Common myeloid progenitor, CD34-positive (primary cell): ENCODE data around the gene PLB1.
"Not testable (repeated sequence)": the region's sequence is repeated elsewhere in the genome, so short reads cannot be mapped to it uniquely, and the experiment has no call there.

ENCODE experiments used
- CTCF ChIA-PET: fragments of 350-600 bp; sonication (Branson Sonifier 250); formaldehyde crosslinking; loops from one replicate; lab custom pipeline; 2021; ENCODE audit warnings: antibody characterized with exemption; lab: Charles Lee
- POLR2A ChIA-PET: fragments of 350-600 bp; sonication (Branson Sonifier 250); formaldehyde crosslinking; loops from one replicate; lab custom pipeline; 2021; ENCODE audit warnings: antibody characterized with exemption; lab: Charles Lee
- DNase-seq, 3 donors: peaks; one replicate each; pipeline versions ENCODE4 v3.0.0 to v3.0.0-alpha.2; 2013
- H3K27ac ChIP-seq, 2 experiments: 1 replicate in 1 of 2; 2 replicates in 1 of 2; pipeline ENCODE4 v1.7.0; 2013; ENCODE audit warnings: inconsistent platforms in 2 of 2, low read length in 2 of 2, mild to moderate bottlenecking in 2 of 2, low read depth in 1 of 2, moderate library complexity in 1 of 2; ENCODE audit not compliant: severe bottlenecking in 2 of 2, insufficient read depth in 1 of 2, poor library complexity in 1 of 2
- H3K27me3 ChIP-seq, 5 experiments: replicated peaks in 2 of 5; 1 replicate in 3 of 5; 2 replicates in 2 of 5; pipeline versions ENCODE4 v1.6.1 to v1.7.0; 2013; ENCODE audit warnings: low read length in 4 of 5, mild to moderate bottlenecking in 2 of 5, moderate library complexity in 2 of 5, inconsistent platforms in 1 of 5; ENCODE audit not compliant: insufficient read depth in 5 of 5, control insufficient read depth in 4 of 5
- H3K36me3 ChIP-seq, 4 experiments: 1 replicate in 2 of 4; 2 replicates in 2 of 4; pipeline versions ENCODE4 v1.6.1 to v1.7.0; 2013; ENCODE audit warnings: low read length in 3 of 4, control low read depth in 1 of 4, mild to moderate bottlenecking in 1 of 4; ENCODE audit not compliant: control insufficient read depth in 4 of 4, insufficient read depth in 4 of 4
- H3K4me1 ChIP-seq, 4 experiments: 1 replicate in 3 of 4; 2 replicates in 1 of 4; pipeline versions ENCODE4 v1.6.1 to v1.7.1; 2013; ENCODE audit warnings: low read length in 3 of 4, mild to moderate bottlenecking in 3 of 4, control low read depth in 1 of 4, inconsistent platforms in 1 of 4, moderate library complexity in 1 of 4; ENCODE audit not compliant: control insufficient read depth in 4 of 4, insufficient read depth in 4 of 4; ENCODE audit errors: control extremely low read depth in 1 of 4
- H3K4me3 ChIP-seq, 7 experiments: 1 replicate in 4 of 7; 2 replicates in 3 of 7; pipeline versions ENCODE4 v1.5.1 to v1.7.0; 2013; ENCODE audit warnings: mild to moderate bottlenecking in 7 of 7, low read length in 6 of 7, moderate library complexity in 6 of 7, inconsistent platforms in 2 of 7, low read depth in 2 of 7, control low read depth in 1 of 7; ENCODE audit not compliant: insufficient read depth in 4 of 7, control insufficient read depth in 1 of 7; ENCODE audit errors: extremely low read depth in 1 of 7
- H3K9me3 ChIP-seq, 5 experiments: 1 replicate in 4 of 5; 2 replicates in 1 of 5; pipeline versions ENCODE4 v1.6.1 to v1.7.1; 2013; ENCODE audit warnings: low read length in 4 of 5, mild to moderate bottlenecking in 2 of 5, inconsistent platforms in 1 of 5, low read depth in 1 of 5, moderate library complexity in 1 of 5; ENCODE audit not compliant: control insufficient read depth in 4 of 5, insufficient read depth in 2 of 5; ENCODE audit errors: control extremely low read depth in 1 of 5
- WGBS: methylation state at CpG from one replicate; pipeline ENCODE4 v1.1.5; 2013; ENCODE audit not compliant: insufficient coverage; 5-methylcytosine and 5-hydroxymethylcytosine counted together

PLB1 gene

DNA sequence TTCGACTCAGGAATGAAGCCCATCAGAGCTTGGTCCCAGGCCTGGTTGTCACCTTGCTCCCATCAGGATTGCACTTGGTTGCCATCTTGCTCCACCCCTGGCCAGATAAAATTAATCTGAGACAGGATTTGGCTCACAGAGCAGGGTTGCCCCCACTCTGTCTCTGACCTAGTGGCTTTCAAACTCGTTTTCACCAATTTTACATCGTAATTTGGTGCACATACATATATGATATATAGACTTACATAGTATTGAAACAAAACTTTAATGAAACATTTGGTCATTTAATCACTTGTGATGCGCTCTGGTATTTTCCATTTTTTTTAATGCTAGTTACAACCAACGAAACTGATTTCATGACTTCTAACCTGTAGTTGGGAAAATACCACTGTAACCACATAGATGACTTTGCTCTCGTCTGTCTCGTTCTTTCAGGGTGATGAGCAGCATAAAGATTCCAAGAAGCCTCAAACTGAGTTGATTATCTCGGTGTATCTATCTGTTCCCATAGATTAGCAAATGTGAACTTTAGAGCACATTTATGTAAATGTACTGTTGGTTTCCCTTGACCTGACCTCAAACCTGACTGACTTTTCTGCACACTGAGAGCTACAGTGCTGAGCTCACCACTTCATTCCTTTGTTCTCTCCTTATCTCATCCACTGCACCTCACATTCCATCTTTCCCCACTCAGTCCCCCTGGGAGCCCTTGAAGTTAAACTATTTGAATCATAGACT, 30.5 kb upstream of the PLB1 start:
- no peaks in the 10 kb centered on the region for H3K27me3 ChIP-seq
- ChIA-PET POLR2A (no interaction called here), CTCF (interaction anchor here (1.2 to 1.3 kb wide), 2 partner anchors 71 to 762 kb away, joined by 3 read pairs; no protein-coding TSS in a partner anchor)
- H3K4me3 ChIP-seq, result no peak overlapping the region
- H3K9me3 ChIP-seq, result peaks cover 0 to 11% (median 3%) of the 10 kb centered on the region in 5 experiments
- H3K36me3 ChIP-seq, result no peaks in the 10 kb centered on the region
- WGBS, result 82% methylated on average over 5 of the region's 8 CpGs
- no peak overlapping the region for H3K27ac ChIP-seq
- DNase-seq, result peak in 1 of 3 donors; percentile 10
- peaks cover 5 to 35% (median 10%) of the 10 kb centered on the region in 4 experiments for H3K4me1 ChIP-seq

DNA sequence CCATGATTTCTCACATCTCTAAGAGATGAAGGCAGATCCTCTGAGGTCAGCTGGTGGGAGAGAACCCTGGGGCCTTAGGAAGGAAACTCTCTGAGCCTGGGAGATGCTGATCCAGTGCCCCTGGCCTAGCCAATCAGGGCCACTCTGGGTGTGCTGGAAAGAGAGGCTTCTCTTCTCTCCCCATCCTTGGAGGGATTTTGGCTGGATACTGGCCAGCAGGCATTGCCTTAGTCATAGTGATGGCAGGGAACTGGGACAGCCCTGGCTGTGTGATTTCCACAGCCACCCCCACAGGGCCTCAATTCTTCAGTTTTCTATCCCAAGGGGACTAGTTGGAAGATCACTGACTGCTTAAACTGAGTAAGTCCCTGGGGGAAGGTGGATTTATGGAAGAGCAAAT, 26.6 kb upstream of the PLB1 start:
- Histone ChIP-seq H3K9me3 (no peaks in the 10 kb centered on the region), H3K36me3 (no peaks in the 10 kb centered on the region), H3K27ac (no peak overlapping the region), H3K4me1 (peaks cover 2 to 32% (median 8%) of the 10 kb centered on the region in 4 experiments), H3K4me3 (no peak overlapping the region), H3K27me3 (no peaks in the 10 kb centered on the region)
- no peak for DNase-seq
- ChIA-PET POLR2A (no interaction called here), CTCF (no interaction called here)

DNA sequence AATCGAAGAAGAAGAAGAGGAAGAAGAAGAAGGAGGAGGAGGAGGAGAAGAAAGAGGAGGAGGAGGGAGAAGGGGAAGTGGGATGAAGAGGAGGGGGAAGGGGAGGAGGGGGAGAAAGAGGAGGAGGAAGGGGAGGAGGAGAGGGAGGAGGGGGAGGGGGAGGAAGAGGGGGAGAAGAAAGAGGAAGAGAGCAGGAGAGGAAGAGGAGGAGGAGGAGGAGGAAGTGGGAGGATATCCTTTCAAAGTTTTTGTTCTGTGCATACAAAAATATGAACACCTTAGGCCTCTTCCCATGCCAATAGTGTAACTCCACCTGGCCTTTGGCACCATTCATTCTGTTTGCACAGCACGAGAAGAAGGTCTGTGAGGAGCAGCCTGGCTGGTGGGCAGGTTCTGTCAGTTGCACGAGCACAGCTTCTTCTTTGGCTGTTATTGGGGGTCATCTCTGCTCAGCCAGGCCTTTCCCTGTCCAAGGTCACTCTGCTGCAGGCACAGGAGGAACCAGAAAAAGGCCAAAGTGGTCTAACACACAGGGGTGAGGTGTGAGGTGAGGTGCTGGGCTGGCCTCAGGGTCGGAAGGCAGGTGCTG, 25.8 kb upstream of the PLB1 start:
- 67% methylated on average over 4 of the region's 4 CpGs for WGBS
- ChIA-PET CTCF (interaction anchor here (0.6 kb wide), 1 partner anchor 681 kb away, joined by 3 read pairs; no protein-coding TSS in a partner anchor), POLR2A (interaction anchor here (0.7 kb wide), 1 partner anchor 526 kb away, joined by 6 read pairs; no protein-coding TSS in a partner anchor)
- Histone ChIP-seq H3K9me3 (no peaks in the 10 kb centered on the region), H3K36me3 (no peaks in the 10 kb centered on the region), H3K4me3 (no peak overlapping the region), H3K4me1 (peaks cover 0 to 25% (median 7%) of the 10 kb centered on the region in 4 experiments), H3K27me3 (no peaks in the 10 kb centered on the region), H3K27ac (no peak overlapping the region)
- DNase-seq, result no peak

- 95% methylated on average over 4 of the region's 4 CpGs for WGBS
- POLR2A ChIA-PET, result no interaction called here
- Histone ChIP-seq H3K4me3 (no peak overlapping the region), H3K27me3 (no peaks in the 10 kb centered on the region), H3K9me3 (peaks cover 0 to 2% (median 0%) of the 10 kb centered on the region in 5 experiments), H3K27ac (no peak overlapping the region), H3K4me1 (peaks cover 0 to 18% (median 7%) of the 10 kb centered on the region in 4 experiments), H3K36me3 (no peaks in the 10 kb centered on the region)
- no peak for DNase-seq
- CTCF ChIA-PET, result interaction anchor here (0.7 kb wide), 1 partner anchor 759 kb away, joined by 3 read pairs; no protein-coding TSS in a partner anchor
Observed at GRCh38 chr2:28470759-28471158, 25.1 kb upstream of the PLB1 start.

GRCh38 chr2:28471214-28471613, 24.6 kb upstream of the PLB1 start:
- Histone ChIP-seq H3K4me3 (no peak overlapping the region), H3K4me1 (peaks cover 0 to 18% (median 7%) of the 10 kb centered on the region in 4 experiments), H3K27ac (no peak overlapping the region), H3K36me3 (no peaks in the 10 kb centered on the region), H3K9me3 (peaks cover 0 to 2% (median 0%) of the 10 kb centered on the region in 5 experiments), H3K27me3 (no peaks in the 10 kb centered on the region)
- 89% methylated on average over 3 of the region's 5 CpGs for WGBS
- ChIA-PET CTCF (interaction anchor here (0.7 kb wide), 1 partner anchor 759 kb away, joined by 3 read pairs; no protein-coding TSS in a partner anchor), POLR2A (no interaction called here)
- DNase-seq, result no peak

GRCh38 chr2:28471701-28472236, 24.1 kb upstream of the PLB1 start:
- H3K27me3 ChIP-seq, result no peaks in the 10 kb centered on the region
- H3K36me3 ChIP-seq, result no peaks in the 10 kb centered on the region
- WGBS, result 85% methylated on average over 3 of the region's 4 CpGs
- no peak overlapping the region for H3K27ac ChIP-seq
- peaks cover 0 to 2% (median 0%) of the 10 kb centered on the region in 5 experiments for H3K9me3 ChIP-seq
- DNase-seq, result no peak
- ChIA-PET CTCF (no interaction called here), POLR2A (no interaction called here)
- peaks cover 0 to 18% (median 7%) of the 10 kb centered on the region in 4 experiments for H3K4me1 ChIP-seq
- H3K4me3 ChIP-seq, result no peak overlapping the region

DNA sequence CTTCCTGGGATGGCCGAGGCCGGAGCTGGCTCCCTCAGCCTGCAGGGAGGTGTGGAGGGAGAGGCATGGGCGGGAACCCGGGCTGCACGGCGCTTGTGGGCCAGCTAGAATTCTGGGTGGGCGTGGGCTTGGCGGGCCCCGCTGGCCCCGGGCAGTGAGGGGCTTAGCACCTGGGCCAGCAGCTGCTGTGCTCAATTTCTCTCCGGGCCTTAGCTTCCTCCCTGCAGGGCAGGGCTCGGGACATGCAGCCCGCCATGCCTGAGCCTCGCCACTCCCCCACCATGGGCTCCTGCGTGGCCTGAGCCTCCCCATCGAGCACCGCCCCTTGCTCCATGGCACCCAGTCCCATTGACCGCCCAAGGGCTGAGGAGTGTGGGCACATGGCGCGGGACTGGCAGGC, 23.2 kb upstream of the PLB1 start:
- POLR2A ChIA-PET, result not testable (repeated sequence)
- CTCF ChIA-PET, result interaction anchor here (0.9 kb wide), 1 partner anchor 9 kb away, joined by 3 read pairs; no protein-coding TSS in a partner anchor

More for the DNA sequence above, 23.2 kb upstream of the PLB1 start:
- not testable (repeated sequence) for H3K27me3 ChIP-seq, H3K36me3 ChIP-seq, H3K4me3 ChIP-seq, DNase-seq, H3K9me3 ChIP-seq, H3K27ac ChIP-seq
- H3K4me1 ChIP-seq, result peaks cover 0 to 18% (median 7%) of the 10 kb centered on the region in 4 experiments
- WGBS, result 98% methylated on average over 14 of the region's 20 CpGs
